ENCODE measurements around the gene SRGAP3. TPM values are rescaled to one million over a fixed set of nuclear protein-coding genes. Genes with fewer than 3 reads are reported as not detected.
A peak's percentile ranks its signal among the peaks of the same experiment; 100 is the strongest.

The SRGAP3 gene
- total RNA-seq, 1 experiment from 2014 or later: not detected

GRCh38 chr3:8972639-8973038 is 276.8 kb downstream of the SRGAP3 start:
- H3K27me3 ChIP-seq: peaks cover 5% of the 10 kb centered on the region; the same call in 1 of the 2 replicates
- no peaks in the 10 kb centered on the region for H3K9me3 ChIP-seq (replicated peaks)
- DNase-seq: peak; percentile 63 to 84
- no peaks in the 10 kb centered on the region for H3K36me3 ChIP-seq
- H3K27ac ChIP-seq: no peak overlapping the region
- no peak overlapping the region for H3K4me3 ChIP-seq
- no peaks in the 10 kb centered on the region for H3K4me1 ChIP-seq

- peak; percentile 55 to 82 for DNase-seq
- H3K9me3 ChIP-seq (replicated peaks): no peaks in the 10 kb centered on the region
- no peaks in the 10 kb centered on the region for H3K4me1 ChIP-seq
- H3K4me3 ChIP-seq: no peak overlapping the region
- H3K27me3 ChIP-seq: peaks cover 5% of the 10 kb centered on the region; the same call in 1 of the 2 replicates
- no peaks in the 10 kb centered on the region for H3K36me3 ChIP-seq
- H3K27ac ChIP-seq: no peak overlapping the region
Measured at GRCh38 chr3:8970971-8971589, 278.4 kb downstream of the SRGAP3 start.

GRCh38 chr3:8969241-8969640 is 280.2 kb downstream of the SRGAP3 start:
- Histone ChIP-seq H3K27me3 (peaks cover 5% of the 10 kb centered on the region; the same call in 1 of the 2 replicates), H3K9me3 (replicated peaks) (no peaks in the 10 kb centered on the region), H3K36me3 (no peaks in the 10 kb centered on the region), H3K4me1 (no peaks in the 10 kb centered on the region), H3K4me3 (no peak overlapping the region), H3K27ac (no peak overlapping the region)
- DNase-seq: no peak

- Histone ChIP-seq H3K27ac (no peak overlapping the region), H3K36me3 (no peaks in the 10 kb centered on the region), H3K4me3 (no peak overlapping the region), H3K9me3 (replicated peaks) (no peaks in the 10 kb centered on the region), H3K4me1 (no peaks in the 10 kb centered on the region), H3K27me3 (peaks cover 5% of the 10 kb centered on the region; the same call in 1 of the 2 replicates)
- no peak for DNase-seq
Measured at GRCh38 chr3:8968375-8968882, 281.0 kb downstream of the SRGAP3 start.

- Histone ChIP-seq H3K9me3 (replicated peaks) (no peaks in the 10 kb centered on the region), H3K4me3 (no peak overlapping the region), H3K27me3 (peaks cover 5% of the 10 kb centered on the region; the same call in 1 of the 2 replicates), H3K36me3 (no peaks in the 10 kb centered on the region), H3K4me1 (no peaks in the 10 kb centered on the region), H3K27ac (no peak overlapping the region)
- no peak for DNase-seq
Measured at GRCh38 chr3:8967553-8967952, 281.9 kb downstream of the SRGAP3 start.

- Histone ChIP-seq H3K36me3 (no peaks in the 10 kb centered on the region), H3K4me3 (no peak overlapping the region), H3K4me1 (no peaks in the 10 kb centered on the region), H3K27me3 (peaks cover 5% of the 10 kb centered on the region; the same call in 1 of the 2 replicates), H3K27ac (no peak overlapping the region), H3K9me3 (replicated peaks) (no peaks in the 10 kb centered on the region)
- DNase-seq: no peak
Measured at GRCh38 chr3:8966820-8967348, 282.6 kb downstream of the SRGAP3 start.

GRCh38 chr3:8966150-8966819 is 283.2 kb downstream of the SRGAP3 start:
- Histone ChIP-seq H3K27me3 (peaks cover 2% of the 10 kb centered on the region; the same call in 1 of the 2 replicates), H3K9me3 (replicated peaks) (no peaks in the 10 kb centered on the region), H3K4me1 (no peaks in the 10 kb centered on the region), H3K4me3 (no peak overlapping the region), H3K27ac (no peak overlapping the region), H3K36me3 (no peaks in the 10 kb centered on the region)
- no peak for DNase-seq

- Histone ChIP-seq H3K9me3 (replicated peaks) (no peaks in the 10 kb centered on the region), H3K27me3 (no peaks in the 10 kb centered on the region), H3K36me3 (peaks cover 5% of the 10 kb centered on the region; the same call in 1 of the 2 replicates), H3K4me1 (no peaks in the 10 kb centered on the region), H3K4me3 (no peak overlapping the region), H3K27ac (no peak overlapping the region)
- no peak for DNase-seq
Measured at GRCh38 chr3:8964436-8965370, 284.7 kb downstream of the SRGAP3 start.

- Histone ChIP-seq H3K4me1 (no peaks in the 10 kb centered on the region), H3K36me3 (peaks cover 16% of the 10 kb centered on the region), H3K4me3 (peak within 1 kb of the TSS; percentile 86), H3K27ac (peak within 1 kb of the TSS; percentile 81), H3K9me3 (replicated peaks) (no peaks in the 10 kb centered on the region), H3K27me3 (no peaks in the 10 kb centered on the region)
- peak; percentile 94 to 97 for DNase-seq
Measured at GRCh38 chr3:8963137-8963853, 286.2 kb downstream of the SRGAP3 start, which contains the start of gene RAD18. Gene RAD18 (minus strand): TSS chr3:8963472. CDS start chr3:8963385, 87 bp downstream.

- DNase-seq: peak in 1 of 2 experiments; percentile 22
- peak overlapping the region; percentile 81 for H3K27ac ChIP-seq
- no peaks in the 10 kb centered on the region for H3K9me3 ChIP-seq (replicated peaks)
- no peaks in the 10 kb centered on the region for H3K27me3 ChIP-seq
- peaks cover 22% of the 10 kb centered on the region for H3K36me3 ChIP-seq
- peak overlapping the region; percentile 86 for H3K4me3 ChIP-seq
- no peaks in the 10 kb centered on the region for H3K4me1 ChIP-seq
Measured at GRCh38 chr3:8962226-8962861, 287.1 kb downstream of the SRGAP3 start.

- no peaks in the 10 kb centered on the region for H3K9me3 ChIP-seq (replicated peaks)
- no peaks in the 10 kb centered on the region for H3K27me3 ChIP-seq
- H3K4me1 ChIP-seq: peaks cover 5% of the 10 kb centered on the region; the same call in 1 of the 2 replicates
- H3K36me3 ChIP-seq: peaks cover 38% of the 10 kb centered on the region
- no peak overlapping the region for H3K4me3 ChIP-seq
- DNase-seq: no peak
- no peak overlapping the region for H3K27ac ChIP-seq
Measured at GRCh38 chr3:8959668-8960067, 289.8 kb downstream of the SRGAP3 start.

GRCh38 chr3:8954938-8955763 is 294.3 kb downstream of the SRGAP3 start:
- Histone ChIP-seq H3K27ac (no peak overlapping the region), H3K27me3 (no peaks in the 10 kb centered on the region)
- no peak for DNase-seq

GRCh38 chr3:8953313-8953712 is 296.1 kb downstream of the SRGAP3 start:
- no peak overlapping the region for H3K4me3 ChIP-seq
- no peak overlapping the region for H3K27ac ChIP-seq
- no peaks in the 10 kb centered on the region for H3K9me3 ChIP-seq (replicated peaks)
- peaks cover 18% of the 10 kb centered on the region for H3K4me1 ChIP-seq
- peaks cover 41% of the 10 kb centered on the region for H3K36me3 ChIP-seq
- H3K27me3 ChIP-seq: no peaks in the 10 kb centered on the region
- DNase-seq: peak in 1 of 2 experiments; percentile 59

More at GRCh38 chr3:8954938-8955763, 294.3 kb downstream of the SRGAP3 start:
- no peaks in the 10 kb centered on the region for H3K9me3 ChIP-seq (replicated peaks)
- H3K4me1 ChIP-seq: peaks cover 18% of the 10 kb centered on the region
- peaks cover 46% of the 10 kb centered on the region for H3K36me3 ChIP-seq
- H3K4me3 ChIP-seq: no peak overlapping the region
